Progenitor cell of endocrine pancreas (in vitro differentiated cells): ENCODE data around the gene ANKUB1. TPM values are rescaled to one million over a fixed set of nuclear protein-coding genes. Genes with fewer than 3 reads are reported as not detected.

Experiments
- DNase-seq: peaks from one replicate; pipeline ENCODE4 v3.0.0; 2021; ENCODE audit warnings: low spot score; ENCODE audit not compliant: unreplicated experiment
- H3K27ac Mint-ChIP-seq: 2 replicates; pipeline ENCODE4 v1.8.0; 2021; ENCODE audit warnings: mild to moderate bottlenecking, moderate library complexity, mixed read lengths
- H3K27me3 Mint-ChIP-seq: 2 replicates; pipeline ENCODE4 v1.8.0; 2021; ENCODE audit warnings: mixed read lengths
- H3K36me3 Mint-ChIP-seq: 2 replicates; pipeline ENCODE4 v1.8.0; 2022; ENCODE audit warnings: mixed read lengths; ENCODE audit not compliant: insufficient read depth
- H3K4me1 Mint-ChIP-seq: 2 replicates; pipeline ENCODE4 v1.8.0; 2021; ENCODE audit warnings: low read depth, mixed read lengths
- H3K4me3 Mint-ChIP-seq: 2 replicates; pipeline ENCODE4 v1.8.0; 2021; ENCODE audit warnings: low read depth, mild to moderate bottlenecking, moderate library complexity, mixed read lengths
- H3K9me3 Mint-ChIP-seq: 2 replicates; pipeline ENCODE4 v1.8.0; 2021; ENCODE audit warnings: low read depth, mixed read lengths
- CTCF ChIP-seq: fragments of 200-600 bp; sonication (generic); IDR thresholded peaks from one replicate; pipeline ENCODE4 v1.5.0; 2021; ENCODE audit warnings: antibody characterized with exemption, mild to moderate bottlenecking; ENCODE audit not compliant: unreplicated experiment
- total RNA-seq: library from RNA; stranded (reverse); gene quantifications from 2 replicates; pipeline ENCODE4 v1.2.1, GENCODE V29; 2021

ANKUB1 gene
- total RNA-seq, 1 donor from 2014 or later = not detected

- Mint-ChIP-seq H3K4me1 (no peaks in the 10 kb centered on the region), H3K36me3 (no peaks in the 10 kb centered on the region), H3K9me3 (no peaks in the 10 kb centered on the region), H3K4me3 (no peak overlapping the region), H3K27me3 (peaks cover 10% of the 10 kb centered on the region), H3K27ac (no peak overlapping the region)
- no peak for DNase-seq
- TF ChIP-seq CTCF = no peak
Measured at GRCh38 chr3:149764302-149764701, 28.1 kb downstream of the ANKUB1 start.

- Mint-ChIP-seq H3K4me1 (no peaks in the 10 kb centered on the region), H3K36me3 (no peaks in the 10 kb centered on the region), H3K27ac (no peak overlapping the region), H3K9me3 (no peaks in the 10 kb centered on the region), H3K27me3 (peaks cover 10% of the 10 kb centered on the region), H3K4me3 (no peak overlapping the region)
- DNase-seq = no peak
- no peak for TF ChIP-seq CTCF
Measured at GRCh38 chr3:149763565-149764195, 28.7 kb downstream of the ANKUB1 start.

GRCh38 chr3:149753717-149754116 lies 38.6 kb downstream of the ANKUB1 start:
- Mint-ChIP-seq H3K36me3 (peaks cover 5% of the 10 kb centered on the region), H3K4me1 (peaks cover 6% of the 10 kb centered on the region), H3K4me3 (peak overlapping the region; percentile 62), H3K27me3 (peaks cover 4% of the 10 kb centered on the region), H3K9me3 (no peaks in the 10 kb centered on the region), H3K27ac (no peak overlapping the region)
- no peak for TF ChIP-seq CTCF
- no peak for DNase-seq

GRCh38 chr3:149752788-149753136 lies 39.6 kb downstream of the ANKUB1 start:
- no peak for TF ChIP-seq CTCF
- peak overlapping the region; percentile 97 for H3K27ac Mint-ChIP-seq

GRCh38 chr3:149752051-149752787 lies 40.1 kb downstream of the ANKUB1 start, which contains the start of gene COMMD2:
TSS of gene COMMD2 (minus strand) at chr3:149752489. CDS start at chr3:149752444, 45 bp downstream.
- TF ChIP-seq CTCF = peak; percentile 56
- peaks cover 6% of the 10 kb centered on the region for H3K4me1 Mint-ChIP-seq
- no peaks in the 10 kb centered on the region for H3K9me3 Mint-ChIP-seq
- peak within 1 kb of the TSS; percentile 97 for H3K27ac Mint-ChIP-seq
- H3K36me3 Mint-ChIP-seq = peaks cover 12% of the 10 kb centered on the region
- DNase-seq = peak; percentile 62
- peaks cover 4% of the 10 kb centered on the region for H3K27me3 Mint-ChIP-seq
- peak within 1 kb of the TSS; percentile 99 for H3K4me3 Mint-ChIP-seq

More at GRCh38 chr3:149752788-149753136, 39.6 kb downstream of the ANKUB1 start:
- no peak for DNase-seq
- Mint-ChIP-seq H3K36me3 (peaks cover 10% of the 10 kb centered on the region), H3K4me3 (peak overlapping the region; percentile 99), H3K4me1 (peaks cover 6% of the 10 kb centered on the region), H3K9me3 (no peaks in the 10 kb centered on the region), H3K27me3 (peaks cover 4% of the 10 kb centered on the region)
